ENCODE results near the gene POGLUT2.

Gene POGLUT2

GRCh38 chr13:102742101-102742500 lies 56.7 kb downstream of the POGLUT2 start:
- no peak for DNase-seq (ENCODE audit: low read depth, low spot score)
- no peak overlapping the region for H3K27ac ChIP-seq
- TF ChIP-seq FOXP2 (optimal IDR thresholded peaks at IDR 0.05; ENCODE audit: control extremely low read depth, extremely low read length, insufficient read depth) (no peak), EZH2 (IDR thresholded peaks at IDR 0.05) (no peak), POLR2AphosphoS5 (IDR thresholded peaks at IDR 0.05; ENCODE audit: borderline replicate concordance, low read depth, low read length) (no peak)
- H3K9ac ChIP-seq (ENCODE audit: insufficient read length), result no peak overlapping the region
- no peak overlapping the region for H3K4me3 ChIP-seq
- no peaks in the 10 kb centered on the region for H3K36me3 ChIP-seq (ENCODE audit: insufficient read depth, low read length)
- peaks cover 8% of the 10 kb centered on the region; the same call in 1 of the 2 replicates for H3K9me3 ChIP-seq (ENCODE audit: low read depth, low read length)

Measured in SK-N-MC (cell line).